ENCODE data around the gene SLC6A13. TPM values are rescaled to one million over a fixed set of nuclear protein-coding genes. Genes with fewer than 3 reads are reported as not detected.

SLC6A13 gene
- total RNA-seq, 4 donors from 2014 or later = not detected

DNA sequence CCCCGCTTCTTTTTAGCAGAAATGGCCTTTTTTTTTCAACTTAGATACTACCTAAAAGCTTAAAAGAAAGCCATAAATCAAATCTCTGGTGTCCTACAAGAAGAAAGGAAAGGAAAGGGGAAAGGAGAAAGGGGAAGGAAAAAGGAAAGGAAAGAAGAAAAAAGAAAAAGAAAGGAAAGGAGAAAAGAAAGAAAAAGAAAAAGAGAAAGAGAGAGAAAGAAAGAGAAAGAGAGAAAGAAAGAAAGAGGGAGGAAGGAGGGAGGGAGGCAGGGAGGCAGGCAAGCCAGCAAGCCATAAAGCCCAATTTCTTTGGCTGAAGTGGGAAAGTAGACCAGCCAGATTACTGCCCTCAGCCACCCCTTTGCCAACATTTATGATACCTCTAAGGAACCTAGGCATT is 32.5 kb upstream of the SLC6A13 start:
- intact Hi-C loops (cut with DNase I) = no loop called here
- H3K27me3 ChIP-seq = no peaks in the 10 kb centered on the region
- H3K36me3 ChIP-seq = peaks cover 40 to 83% (median 77%) of the 10 kb centered on the region in 4 donors
- TF ChIP-seq POLR2AphosphoS5 (IDR thresholded peaks at IDR 0.05) (no peak), POLR2A (IDR thresholded peaks at IDR 0.05; ENCODE audit: low read depth) (no peak), EP300 (IDR thresholded peaks at IDR 0.05) (no peak)
- TF ChIP-seq, protein P1, sequence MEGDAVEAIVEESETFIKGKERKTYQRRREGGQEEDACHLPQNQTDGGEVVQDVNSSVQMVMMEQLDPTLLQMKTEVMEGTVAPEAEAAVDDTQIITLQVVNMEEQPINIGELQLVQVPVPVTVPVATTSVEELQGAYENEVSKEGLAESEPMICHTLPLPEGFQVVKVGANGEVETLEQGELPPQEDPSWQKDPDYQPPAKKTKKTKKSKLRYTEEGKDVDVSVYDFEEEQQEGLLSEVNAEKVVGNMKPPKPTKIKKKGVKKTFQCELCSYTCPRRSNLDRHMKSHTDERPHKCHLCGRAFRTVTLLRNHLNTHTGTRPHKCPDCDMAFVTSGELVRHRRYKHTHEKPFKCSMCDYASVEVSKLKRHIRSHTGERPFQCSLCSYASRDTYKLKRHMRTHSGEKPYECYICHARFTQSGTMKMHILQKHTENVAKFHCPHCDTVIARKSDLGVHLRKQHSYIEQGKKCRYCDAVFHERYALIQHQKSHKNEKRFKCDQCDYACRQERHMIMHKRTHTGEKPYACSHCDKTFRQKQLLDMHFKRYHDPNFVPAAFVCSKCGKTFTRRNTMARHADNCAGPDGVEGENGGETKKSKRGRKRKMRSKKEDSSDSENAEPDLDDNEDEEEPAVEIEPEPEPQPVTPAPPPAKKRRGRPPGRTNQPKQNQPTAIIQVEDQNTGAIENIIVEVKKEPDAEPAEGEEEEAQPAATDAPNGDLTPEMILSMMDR (IDR thresholded peaks at IDR 0.05) = no peak
- 97% methylated on average over 1 of the region's 1 CpG for WGBS
- no peak for DNase-seq (ENCODE audit: extremely low spot score)
- H3K9me3 ChIP-seq = no peaks in the 10 kb centered on the region
- no peak overlapping the region for H3K4me3 ChIP-seq
- H3K4me1 ChIP-seq = no peaks in the 10 kb centered on the region
- no peak overlapping the region for H3K27ac ChIP-seq (replicated peaks in 1 of 4)

DNA sequence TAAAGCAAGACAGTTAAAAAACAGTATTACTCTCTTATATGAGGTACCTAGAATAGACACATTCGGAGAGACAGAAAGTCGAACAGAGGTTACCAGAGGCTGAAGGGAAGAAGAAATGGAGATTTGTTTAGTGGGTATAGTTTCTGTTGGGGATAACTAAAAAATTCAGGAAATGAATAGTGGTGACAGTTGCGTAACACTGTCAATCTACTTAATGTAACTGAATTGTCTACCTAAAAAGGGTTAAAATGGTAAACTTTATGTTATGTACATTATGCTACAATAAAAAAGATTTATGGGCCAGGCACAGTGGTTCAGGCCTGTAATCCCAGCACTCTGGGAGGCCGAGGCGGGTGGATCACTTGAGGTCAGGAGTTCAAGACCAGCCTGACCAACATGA is 30.6 kb upstream of the SLC6A13 start:
- 90% methylated on average over 5 of the region's 5 CpGs for WGBS
- Histone ChIP-seq H3K27me3 (no peaks in the 10 kb centered on the region), H3K27ac (replicated peaks in 1 of 4) (no peak overlapping the region), H3K4me3 (no peak overlapping the region), H3K9me3 (no peaks in the 10 kb centered on the region), H3K4me1 (peaks cover 0 to 5% (median 0%) of the 10 kb centered on the region in 4 donors), H3K36me3 (peaks cover 40 to 83% (median 71%) of the 10 kb centered on the region in 4 donors)
- intact Hi-C loops (cut with DNase I) = no loop called here
- DNase-seq (ENCODE audit: extremely low spot score) = no peak
- TF ChIP-seq POLR2AphosphoS5 (IDR thresholded peaks at IDR 0.05) (no peak), POLR2A (IDR thresholded peaks at IDR 0.05; ENCODE audit: low read depth) (no peak), EP300 (IDR thresholded peaks at IDR 0.05) (no peak)
- TF ChIP-seq, protein P1 (IDR thresholded peaks at IDR 0.05) = no peak

DNA sequence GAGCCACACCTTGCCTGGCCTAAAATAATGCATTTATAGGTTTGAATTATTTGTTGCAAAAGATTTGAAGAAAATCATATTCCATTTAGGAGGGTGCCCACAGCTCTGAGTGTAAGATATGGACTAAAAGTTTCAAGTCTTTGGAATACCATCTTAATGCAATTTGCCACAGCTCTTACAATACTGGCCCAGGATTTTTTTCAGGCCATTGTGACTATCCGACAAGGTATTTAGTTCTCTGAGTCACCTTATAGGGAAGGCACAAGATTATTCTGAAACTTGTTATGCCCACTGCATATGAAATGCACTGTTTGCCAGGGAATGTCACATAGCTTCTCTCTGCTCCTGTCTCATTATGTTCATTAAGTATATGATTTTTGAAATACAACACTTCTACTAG is 29.6 kb upstream of the SLC6A13 start:
- H3K27ac ChIP-seq (replicated peaks in 1 of 4) = no peak overlapping the region
- H3K36me3 ChIP-seq = peaks cover 40 to 74% (median 65%) of the 10 kb centered on the region in 4 donors
- DNase-seq (ENCODE audit: extremely low spot score) = no peak
- H3K4me3 ChIP-seq = no peak overlapping the region
- intact Hi-C loops (cut with DNase I) = no loop called here
- TF ChIP-seq POLR2A (IDR thresholded peaks at IDR 0.05; ENCODE audit: low read depth) (no peak), POLR2AphosphoS5 (IDR thresholded peaks at IDR 0.05) (no peak), EP300 (IDR thresholded peaks at IDR 0.05) (no peak)
- TF ChIP-seq, protein P1 (IDR thresholded peaks at IDR 0.05) = no peak
- H3K27me3 ChIP-seq = no peaks in the 10 kb centered on the region
- 94% methylated on average over 1 of the region's 1 CpG for WGBS
- H3K4me1 ChIP-seq = peaks cover 0 to 5% (median 0%) of the 10 kb centered on the region in 4 donors
- no peaks in the 10 kb centered on the region for H3K9me3 ChIP-seq

DNA sequence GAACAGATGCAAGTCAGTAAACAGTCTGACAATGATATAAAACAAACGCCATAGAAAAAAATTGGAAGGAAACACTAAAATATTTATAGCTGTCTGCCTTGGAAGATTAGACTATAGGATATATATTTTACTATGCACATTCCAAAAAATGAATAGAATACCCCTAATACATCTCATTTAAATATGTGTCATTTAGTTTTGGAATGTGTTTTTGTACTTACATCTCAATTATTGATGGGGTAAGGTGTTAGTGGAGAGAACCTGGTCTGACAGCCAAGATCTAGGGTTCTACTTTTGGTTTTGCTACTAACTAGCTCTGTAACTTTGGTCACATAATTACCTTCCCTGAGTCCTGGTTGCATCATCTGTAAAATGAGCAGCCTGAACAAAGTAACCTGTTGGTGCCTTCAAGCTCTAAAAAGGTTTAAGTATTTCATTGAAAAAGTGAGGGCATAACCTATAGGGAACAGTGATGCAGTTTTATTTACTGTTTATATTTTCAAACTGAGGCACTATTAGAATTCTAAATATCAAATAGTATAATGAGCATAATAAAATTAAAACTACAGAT is 28.6 kb upstream of the SLC6A13 start:
- Histone ChIP-seq H3K4me1 (peaks cover 0 to 5% (median 0%) of the 10 kb centered on the region in 4 donors), H3K27me3 (no peaks in the 10 kb centered on the region), H3K4me3 (no peak overlapping the region), H3K27ac (replicated peaks in 1 of 4) (no peak overlapping the region), H3K36me3 (peaks cover 32 to 74% (median 58%) of the 10 kb centered on the region in 4 donors), H3K9me3 (no peaks in the 10 kb centered on the region)
- intact Hi-C loops (cut with DNase I) = no loop called here
- TF ChIP-seq POLR2AphosphoS5 (IDR thresholded peaks at IDR 0.05) = no peak
- TF ChIP-seq EP300 (IDR thresholded peaks at IDR 0.05) = no peak
- TF ChIP-seq POLR2A (IDR thresholded peaks at IDR 0.05; ENCODE audit: low read depth) = no peak
- TF ChIP-seq, protein P1 (IDR thresholded peaks at IDR 0.05) = no peak
- 70% methylated on average over 1 of the region's 1 CpG for WGBS
- no peak for DNase-seq (ENCODE audit: extremely low spot score)

DNA sequence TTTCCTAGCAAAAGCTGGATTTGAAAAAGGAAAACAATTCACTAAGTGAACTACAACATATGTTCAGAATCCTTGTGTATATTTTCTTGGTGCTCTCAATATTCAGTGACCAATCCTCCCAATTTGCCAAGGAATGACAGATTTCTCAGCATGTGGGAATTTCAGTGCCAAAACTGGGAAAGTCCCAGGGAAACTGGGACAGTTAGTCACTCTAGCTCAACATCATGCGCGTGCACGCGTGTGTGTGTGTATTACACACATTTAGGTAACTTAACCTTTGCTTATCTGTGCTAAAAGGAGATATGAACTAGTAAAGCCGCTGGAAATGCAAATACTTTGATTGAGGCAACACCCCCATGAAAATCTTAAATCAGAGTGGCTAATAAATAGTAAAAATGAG is 26.1 kb upstream of the SLC6A13 start:
- no peak overlapping the region for H3K27ac ChIP-seq (replicated peaks in 1 of 4)
- peaks cover 0 to 5% (median 0%) of the 10 kb centered on the region in 4 donors for H3K4me1 ChIP-seq
- WGBS = 78% methylated on average over 5 of the region's 5 CpGs
- H3K36me3 ChIP-seq = peaks cover 33 to 73% (median 51%) of the 10 kb centered on the region in 4 donors
- TF ChIP-seq POLR2A (IDR thresholded peaks at IDR 0.05; ENCODE audit: low read depth) (no peak), EP300 (IDR thresholded peaks at IDR 0.05) (no peak), POLR2AphosphoS5 (IDR thresholded peaks at IDR 0.05) (no peak)
- TF ChIP-seq, protein P1 (IDR thresholded peaks at IDR 0.05) = no peak
- DNase-seq (ENCODE audit: extremely low spot score) = no peak
- no peak overlapping the region for H3K4me3 ChIP-seq
- intact Hi-C loops (cut with DNase I) = no loop called here
- no peaks in the 10 kb centered on the region for H3K9me3 ChIP-seq
- H3K27me3 ChIP-seq = no peaks in the 10 kb centered on the region
